ENCODE data around the gene PDLIM1. TPM values are rescaled to one million over a fixed set of nuclear protein-coding genes. Genes with fewer than 3 reads are reported as not detected.

The PDLIM1 gene
- total RNA-seq, 1 experiment from 2014 or later: 115 TPM

DNA sequence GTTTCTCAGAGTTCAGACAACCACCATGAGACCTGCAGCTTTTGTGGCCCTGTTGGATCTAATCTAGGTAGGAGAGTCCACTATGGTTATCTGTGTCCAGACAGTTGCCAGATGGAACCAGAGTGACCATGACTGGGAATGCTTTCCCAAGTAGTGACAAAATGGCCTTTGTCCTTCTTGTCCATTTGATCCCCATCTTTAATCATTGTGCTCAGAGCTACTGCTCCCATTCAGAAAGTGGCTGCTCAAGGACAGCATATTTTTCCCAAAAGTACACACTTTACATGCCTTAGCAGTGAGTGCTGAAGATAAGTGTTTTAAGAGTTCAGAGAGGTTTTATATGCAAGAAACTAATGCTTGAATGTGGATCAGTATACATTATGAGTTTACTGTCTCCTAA lies 102.2 kb downstream of the PDLIM1 start:
- H3K27me3 Mint-ChIP-seq (ENCODE audit: low read depth): peaks cover 4% of the 10 kb centered on the region
- Histone ChIP-seq H3K27ac (ENCODE audit: insufficient read length, low read depth, low read length) (no peak overlapping the region), H3K4me2 (ENCODE audit: insufficient read depth, insufficient read length, low read length) (no peak overlapping the region), H3K9me3 (ENCODE audit: control insufficient read depth, low read depth, low read length) (no peaks in the 10 kb centered on the region), H2BK12ac (ENCODE audit: insufficient read length, low read depth, low read length) (no peak overlapping the region), H3K4me1 (ENCODE audit: insufficient read depth, low read length) (no peaks in the 10 kb centered on the region; the same call in 1 of the 2 replicates), H3K79me1 (ENCODE audit: insufficient read depth, low read depth, low read length, poor library complexity, severe bottlenecking) (no peaks in the 10 kb centered on the region), H2BK5ac (ENCODE audit: insufficient read length, low read length) (no peak overlapping the region), H2BK20ac (ENCODE audit: low read depth, low read length, poor library complexity, severe bottlenecking) (no peak overlapping the region), H3K9ac (ENCODE audit: extremely low read depth, insufficient read length, low read length) (no peak overlapping the region), H4K91ac (ENCODE audit: insufficient read length, low read depth, low read length) (no peak overlapping the region), H2AFZ (ENCODE audit: low read length) (no peak overlapping the region), H3T11ph (ENCODE audit: low read length) (no peak overlapping the region), H3K56ac (ENCODE audit: insufficient read length, low read depth, low read length) (no peak overlapping the region), H2BK15ac (ENCODE audit: low read depth, low read length) (no peak overlapping the region), H3K23ac (ENCODE audit: insufficient read length, low read depth, low read length) (no peak overlapping the region), H4K8ac (replicated peaks; ENCODE audit: insufficient read length, low read depth, low read length) (no peak overlapping the region), H3K18ac (ENCODE audit: insufficient read length, low read depth, low read length) (no peak overlapping the region), H2BK120ac (ENCODE audit: low read depth, low read length, poor library complexity, severe bottlenecking) (no peak overlapping the region), H3K14ac (ENCODE audit: insufficient read depth, low read length) (no peak overlapping the region), H2AK5ac (ENCODE audit: insufficient read length, low read length) (no peak overlapping the region), H4K20me1 (ENCODE audit: control insufficient read depth, insufficient read depth, insufficient read length) (no peaks in the 10 kb centered on the region), H3K79me2 (ENCODE audit: insufficient read depth, low read length) (no peaks in the 10 kb centered on the region; the same call in 1 of the 2 replicates), H4K5ac (ENCODE audit: insufficient read length, low read depth, low read length) (no peak overlapping the region), H3K27me3 (ENCODE audit: insufficient read depth, low read length) (no peaks in the 10 kb centered on the region), H3K23me2 (ENCODE audit: insufficient read length, low read depth, low read length, poor library complexity, severe bottlenecking) (no peaks in the 10 kb centered on the region), H3K4ac (ENCODE audit: low read depth, low read length) (no peak overlapping the region)
- H3K9me3 Mint-ChIP-seq: peaks cover 0 to 3% of the 10 kb centered on the region in 2 experiments; a peak in 1 of 5 replicates
- H3K4me3 Mint-ChIP-seq: no peak overlapping the region
- H3K36me3 Mint-ChIP-seq (ENCODE audit: insufficient read depth in 1 of 3, low read depth in 3 of 3): no peaks in the 10 kb centered on the region
- H3K4me1 Mint-ChIP-seq: peaks cover 6 to 10% of the 10 kb centered on the region in 2 experiments; a peak in 3 of 4 replicates
- TF ChIP-seq, protein P1, sequence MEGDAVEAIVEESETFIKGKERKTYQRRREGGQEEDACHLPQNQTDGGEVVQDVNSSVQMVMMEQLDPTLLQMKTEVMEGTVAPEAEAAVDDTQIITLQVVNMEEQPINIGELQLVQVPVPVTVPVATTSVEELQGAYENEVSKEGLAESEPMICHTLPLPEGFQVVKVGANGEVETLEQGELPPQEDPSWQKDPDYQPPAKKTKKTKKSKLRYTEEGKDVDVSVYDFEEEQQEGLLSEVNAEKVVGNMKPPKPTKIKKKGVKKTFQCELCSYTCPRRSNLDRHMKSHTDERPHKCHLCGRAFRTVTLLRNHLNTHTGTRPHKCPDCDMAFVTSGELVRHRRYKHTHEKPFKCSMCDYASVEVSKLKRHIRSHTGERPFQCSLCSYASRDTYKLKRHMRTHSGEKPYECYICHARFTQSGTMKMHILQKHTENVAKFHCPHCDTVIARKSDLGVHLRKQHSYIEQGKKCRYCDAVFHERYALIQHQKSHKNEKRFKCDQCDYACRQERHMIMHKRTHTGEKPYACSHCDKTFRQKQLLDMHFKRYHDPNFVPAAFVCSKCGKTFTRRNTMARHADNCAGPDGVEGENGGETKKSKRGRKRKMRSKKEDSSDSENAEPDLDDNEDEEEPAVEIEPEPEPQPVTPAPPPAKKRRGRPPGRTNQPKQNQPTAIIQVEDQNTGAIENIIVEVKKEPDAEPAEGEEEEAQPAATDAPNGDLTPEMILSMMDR (conservative IDR thresholded peaks at IDR 0.05): no peak
- H3K27ac Mint-ChIP-seq: no peak overlapping the region; a peak in 1 of 7 replicates
- no peak for DNase-seq
